Activated CD8-positive, alpha-beta T cell treated with anti-CD3 and anti-CD28 coated beads for 36 hours (primary cell): ENCODE measurements around the gene CDC123. TPM values are rescaled to one million over a fixed set of nuclear protein-coding genes. Genes with fewer than 3 reads are reported as not detected.
"Not testable (repeated sequence)": the region's sequence is repeated elsewhere in the genome, so short reads cannot be mapped to it uniquely, and the experiment has no call there.

Experiments
- ATAC-seq: fragments of 200-7000 bp; cut with Tn5 transposase; one replicate; pipeline ENCODE4 v1.10.0; 2021; ENCODE audit warnings: mild to moderate bottlenecking, moderate library complexity
- CTCF ChIA-PET: fragments of 350-600 bp; sonication (Branson Sonifier 250); formaldehyde crosslinking; loops from one replicate; lab custom pipeline; 2021; ENCODE audit warnings: antibody characterized with exemption; lab: Charles Lee
- POLR2A ChIA-PET: fragments of 350-600 bp; sonication (Branson Sonifier 250); formaldehyde crosslinking; loops from one replicate; lab custom pipeline; 2021; ENCODE audit warnings: antibody characterized with exemption; lab: Charles Lee
- DNase-seq: peaks from one replicate; pipeline ENCODE4 v3.0.0-alpha.2; 2020
- H3K27ac Mint-ChIP-seq: one replicate; pipeline ENCODE4 v1.8.0; 2021; ENCODE audit warnings: mild to moderate bottlenecking, mixed read lengths
- H3K27me3 Mint-ChIP-seq: one replicate; pipeline ENCODE4 v1.8.0; 2021; ENCODE audit warnings: mixed read lengths
- H3K36me3 Mint-ChIP-seq: one replicate; pipeline ENCODE4 v1.8.0; 2021; ENCODE audit warnings: low read depth, mixed read lengths
- H3K4me1 Mint-ChIP-seq: one replicate; pipeline ENCODE4 v1.8.0; 2021; ENCODE audit warnings: low read depth, mixed read lengths
- H3K4me3 Mint-ChIP-seq: one replicate; pipeline ENCODE4 v1.8.0; 2021; ENCODE audit warnings: mild to moderate bottlenecking, moderate library complexity, mixed read lengths
- H3K9me3 Mint-ChIP-seq: one replicate; pipeline ENCODE4 v1.8.0; 2021; ENCODE audit warnings: mixed read lengths
- CTCF ChIP-seq: fragments of 200-600 bp; IDR thresholded peaks from one replicate; pipeline ENCODE4 v1.8.0; 2022; ENCODE audit warnings: antibody characterized with exemption, mild to moderate bottlenecking
- intact Hi-C: fragments of 100-400 bp; cut with micrococcal nuclease; formaldehyde crosslinking; loops from one replicate; pipeline ENCODE4 v1.10.0; 2022
- total RNA-seq, 2 experiments: library from RNA; stranded (reverse); gene quantifications; one replicate each; pipeline ENCODE4 v1.2.3, GENCODE V29; 2021

The CDC123 gene
- total RNA-seq, 2 experiments from 2014 or later: 123 to 125 TPM

GRCh38 chr10:12287772-12288171, 91.8 kb downstream of the CDC123 start:
- ChIA-PET CTCF (no interaction called here), POLR2A (no interaction called here)
- Mint-ChIP-seq H3K4me3 (no peak overlapping the region), H3K36me3 (no peaks in the 10 kb centered on the region), H3K9me3 (no peaks in the 10 kb centered on the region), H3K27me3 (no peaks in the 10 kb centered on the region), H3K4me1 (no peaks in the 10 kb centered on the region), H3K27ac (no peak overlapping the region)
- ATAC-seq: no peak
- no peak for DNase-seq
- no peak for TF ChIP-seq CTCF
- intact Hi-C loops: no loop called here

GRCh38 chr10:12297784-12298183, 101.8 kb downstream of the CDC123 start:
- ATAC-seq, H3K27ac Mint-ChIP-seq, H3K4me1 Mint-ChIP-seq, H3K4me3 Mint-ChIP-seq, CTCF ChIA-PET, H3K27me3 Mint-ChIP-seq, intact Hi-C loops, H3K9me3 Mint-ChIP-seq, H3K36me3 Mint-ChIP-seq, DNase-seq: not testable (repeated sequence)
- POLR2A ChIA-PET: interaction anchor here (0.6 kb wide), 1 partner anchor 178 kb away, joined by 3 read pairs; no protein-coding TSS in a partner anchor

GRCh38 chr10:12299222-12299965, 103.4 kb downstream of the CDC123 start:
- Mint-ChIP-seq H3K36me3 (no peaks in the 10 kb centered on the region), H3K4me1 (no peaks in the 10 kb centered on the region), H3K4me3 (no peak overlapping the region), H3K27ac (no peak overlapping the region), H3K9me3 (peaks cover 2% of the 10 kb centered on the region), H3K27me3 (no peaks in the 10 kb centered on the region)
- CTCF ChIA-PET: interaction anchor here (0.6 kb wide), 1 partner anchor 76 kb away, joined by 3 read pairs; no protein-coding TSS in a partner anchor
- intact Hi-C loops: no loop called here
- POLR2A ChIA-PET: no interaction called here
- DNase-seq (no peak), ATAC-seq (no peak)
- TF ChIP-seq CTCF: no peak

Other genes starting within 250 kb of the CDC123 start
- 10 to 100 TPM; 27.9 to 29.4 TPM for gene UPF2, start 153.4 kb upstream of the CDC123 start, total RNA-seq
- gene DHTKD1, start 127.2 kb upstream of the CDC123 start, total RNA-seq: 10 to 100 TPM; 13.1 to 13.5 TPM
- gene SEC61A2, start 66.5 kb upstream of the CDC123 start, total RNA-seq: 10 to 100 TPM; 10.8 to 12.0 TPM
- 10 to 100 TPM; 95.9 to 98.6 TPM for gene NUDT5, start 297 bp upstream of the CDC123 start, total RNA-seq
- 10 to 100 TPM; 13.8 TPM for gene CAMK1D, start 153.4 kb downstream of the CDC123 start, total RNA-seq